Activated CD4-positive, alpha-beta T cell treated with anti-CD3 and anti-CD28 coated beads, Interleukin-2, amount 50 U/mL, for 16 hours (primary cell): ENCODE measurements around the gene CRACR2A.

Experiments used
- DNase-seq: peaks from one replicate; pipeline ENCODE4 v3.0.0-alpha.2; 2020

CRACR2A gene, protein sequence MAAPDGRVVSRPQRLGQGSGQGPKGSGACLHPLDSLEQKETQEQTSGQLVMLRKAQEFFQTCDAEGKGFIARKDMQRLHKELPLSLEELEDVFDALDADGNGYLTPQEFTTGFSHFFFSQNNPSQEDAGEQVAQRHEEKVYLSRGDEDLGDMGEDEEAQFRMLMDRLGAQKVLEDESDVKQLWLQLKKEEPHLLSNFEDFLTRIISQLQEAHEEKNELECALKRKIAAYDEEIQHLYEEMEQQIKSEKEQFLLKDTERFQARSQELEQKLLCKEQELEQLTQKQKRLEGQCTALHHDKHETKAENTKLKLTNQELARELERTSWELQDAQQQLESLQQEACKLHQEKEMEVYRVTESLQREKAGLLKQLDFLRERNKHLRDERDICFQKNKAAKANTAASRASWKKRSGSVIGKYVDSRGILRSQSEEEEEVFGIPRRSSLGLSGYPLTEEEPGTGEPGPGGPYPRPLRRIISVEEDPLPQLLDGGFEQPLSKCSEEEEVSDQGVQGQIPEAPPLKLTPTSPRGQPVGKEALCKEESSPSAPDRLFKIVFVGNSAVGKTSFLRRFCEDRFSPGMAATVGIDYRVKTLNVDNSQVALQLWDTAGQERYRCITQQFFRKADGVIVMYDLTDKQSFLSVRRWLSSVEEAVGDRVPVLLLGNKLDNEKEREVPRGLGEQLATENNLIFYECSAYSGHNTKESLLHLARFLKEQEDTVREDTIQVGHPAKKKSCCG

DNA sequence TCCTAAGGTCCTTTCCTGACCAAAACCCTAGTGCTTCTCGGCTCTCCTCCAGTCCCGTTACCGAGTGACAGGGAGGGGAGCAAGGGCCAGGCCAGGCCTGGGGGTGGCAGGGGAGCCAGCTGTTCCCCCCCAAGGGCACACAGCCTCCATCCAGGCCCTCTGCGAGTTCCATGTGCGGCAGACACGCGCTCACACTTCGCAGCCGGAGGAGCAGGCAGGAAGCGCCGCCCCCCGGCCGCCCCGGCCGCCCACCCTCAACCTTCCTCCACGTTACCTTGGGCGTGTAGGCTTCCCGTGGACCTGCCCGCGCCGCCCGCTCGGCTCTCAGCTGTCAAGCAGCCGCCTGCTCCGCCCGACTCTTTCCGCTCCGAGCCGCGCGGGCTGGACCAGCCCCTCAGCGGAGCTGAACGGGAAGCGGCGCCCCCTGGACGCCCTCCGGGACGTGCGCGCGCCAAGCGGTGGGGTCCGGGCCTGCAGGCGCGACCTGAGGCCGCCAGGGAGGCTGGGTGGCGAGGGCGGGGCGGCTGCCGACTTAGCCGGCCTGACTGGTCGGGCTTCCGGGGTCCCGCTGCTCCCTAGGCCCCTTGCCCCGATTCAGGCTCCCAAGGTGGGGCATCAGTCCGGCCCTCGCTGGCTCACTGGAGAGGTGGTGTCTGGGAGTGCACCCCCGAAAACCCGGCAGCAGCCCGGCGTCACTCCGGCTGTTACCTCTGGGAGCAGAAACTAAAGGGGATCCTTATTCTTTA is at the start of gene CRACR2A:
CRACR2A (minus strand) TSS at position 369 of the 746 bp plus-strand sequence. CDS start 56,110 bp downstream, outside the sequence.
- peak; percentile 88 for DNase-seq

DNA sequence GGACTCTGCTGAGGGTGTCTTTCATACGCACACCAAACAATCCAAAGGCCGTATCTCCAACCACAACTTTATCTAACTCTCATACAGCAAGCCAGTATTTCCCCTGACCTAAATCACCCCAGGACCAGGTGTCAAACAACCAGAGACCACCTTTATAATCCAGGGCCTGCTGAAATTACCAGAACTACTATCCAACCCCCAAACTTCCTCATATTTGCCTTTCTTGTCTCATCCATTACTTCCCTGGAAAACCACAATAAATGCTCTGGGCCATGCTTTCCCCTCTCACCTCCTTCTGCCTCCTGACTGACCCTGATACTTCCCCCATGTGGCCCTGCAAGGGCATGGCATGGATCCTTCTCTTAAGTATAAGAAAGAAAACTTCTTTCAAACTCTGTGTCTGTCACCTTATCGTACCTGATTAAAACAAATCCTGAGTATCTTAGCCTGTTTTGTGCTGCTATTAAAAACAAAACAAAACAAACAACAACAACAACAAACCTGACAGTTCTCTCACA is 44.7 kb upstream of the CRACR2A start:
- no peak for DNase-seq

DNA sequence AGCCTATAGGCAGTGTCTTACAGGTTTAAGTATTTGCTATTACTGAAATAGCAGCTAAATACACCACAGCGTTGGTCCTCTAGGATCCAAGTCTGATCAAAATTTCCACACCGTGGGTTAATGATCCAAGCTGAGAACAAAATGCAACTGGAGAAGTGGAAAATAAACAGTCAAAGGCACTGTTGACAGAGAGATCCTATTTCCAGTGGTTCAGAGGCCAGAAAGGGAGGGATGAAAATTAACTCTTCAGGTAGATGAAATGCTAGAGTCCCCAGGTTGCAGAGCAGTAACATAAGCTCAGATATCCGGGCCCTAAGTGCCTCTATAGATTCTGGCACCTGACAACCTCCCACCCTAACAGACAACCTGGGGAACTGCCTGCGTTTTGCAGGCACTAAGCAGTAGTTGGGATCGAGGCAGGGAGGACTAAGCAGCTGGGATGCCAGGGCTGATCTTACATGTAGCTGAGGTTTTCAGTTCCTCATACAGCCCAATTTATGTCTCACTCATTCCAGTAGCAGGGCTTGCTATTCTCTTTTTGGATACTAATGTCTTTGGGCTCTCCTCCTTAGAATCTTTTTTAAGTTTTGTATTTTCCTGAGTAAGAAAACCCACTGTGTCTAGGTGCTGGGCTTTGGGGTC is 42.7 kb upstream of the CRACR2A start:
- no peak for DNase-seq

DNA sequence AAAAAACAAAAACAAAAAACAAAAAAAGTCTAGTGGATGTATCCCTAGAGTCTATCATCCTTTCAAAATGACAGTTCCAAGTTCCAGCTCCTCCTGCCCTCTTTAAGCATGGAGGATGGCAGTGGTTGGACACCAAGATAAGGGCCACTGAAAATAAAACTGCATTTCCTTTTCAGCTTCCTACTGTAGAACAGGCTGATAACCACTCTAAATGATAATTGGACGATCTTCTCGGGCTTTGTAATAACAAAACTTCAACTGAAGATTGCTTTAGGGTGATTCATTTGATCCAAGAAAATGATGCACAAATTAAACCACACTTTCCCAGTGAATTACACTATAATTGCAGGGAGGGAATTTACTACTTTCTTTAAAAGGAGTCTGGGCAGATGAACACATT is 42.2 kb upstream of the CRACR2A start:
- DNase-seq: no peak

DNA sequence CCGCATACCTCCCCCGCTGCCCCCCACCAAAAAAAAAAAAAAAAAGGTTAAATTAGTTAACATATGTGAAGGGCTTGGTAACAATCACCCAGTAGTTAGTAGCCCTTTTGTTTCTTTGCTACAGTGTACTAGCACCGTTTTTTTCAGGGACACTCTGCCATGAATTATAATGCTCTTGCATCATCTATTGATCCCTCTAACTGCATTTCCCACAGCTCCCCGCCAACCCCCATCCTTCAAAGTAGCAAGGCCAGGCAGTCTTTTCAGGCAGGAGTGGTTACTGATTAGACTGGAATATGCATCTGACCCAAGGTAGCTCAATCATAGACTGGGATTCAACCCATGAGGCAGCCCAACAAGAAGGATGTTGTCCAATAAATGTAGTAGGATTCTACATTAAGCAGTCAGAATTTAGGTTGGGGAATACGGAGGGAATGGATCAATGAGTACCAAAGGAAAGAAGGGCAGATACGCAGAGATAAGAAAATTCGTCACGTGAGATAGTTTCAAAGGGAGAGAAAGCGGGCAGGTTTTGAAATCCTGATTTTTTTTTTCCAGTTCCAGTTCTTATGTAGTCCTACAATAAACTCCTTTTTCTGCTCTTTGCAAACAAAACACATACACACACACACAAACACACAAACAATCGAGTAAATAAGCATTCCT is 39.8 kb upstream of the CRACR2A start:
- no peak for DNase-seq

DNA sequence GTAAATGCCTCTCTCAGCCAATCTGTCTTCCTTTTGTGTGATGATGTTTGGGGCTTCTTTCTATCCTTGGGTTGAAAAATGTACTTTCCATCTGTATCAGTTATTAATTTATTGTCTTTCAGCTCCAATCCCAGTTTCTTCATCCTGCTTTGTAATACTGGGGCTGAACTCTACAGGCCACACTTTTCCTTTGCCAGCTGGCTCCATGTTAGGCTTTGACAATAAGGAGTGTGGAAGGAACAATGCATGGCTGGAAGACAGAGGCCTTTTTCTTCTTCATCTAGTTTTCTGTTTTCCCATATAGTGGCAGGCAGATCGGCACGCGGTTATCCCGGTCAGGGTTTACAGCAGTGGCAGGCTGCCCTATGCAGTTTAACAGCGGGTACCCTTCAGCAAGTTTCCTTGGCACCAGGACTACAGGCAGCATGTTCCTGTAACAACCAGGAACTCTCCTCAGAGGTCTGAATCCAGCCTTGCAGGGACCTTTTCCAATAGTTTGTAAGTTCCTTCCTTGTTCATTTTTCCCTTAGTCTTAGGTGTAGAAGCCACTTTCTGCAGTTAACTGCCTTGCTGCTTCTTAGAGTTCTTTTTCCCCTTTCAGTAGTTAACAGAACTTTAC is 38.5 kb upstream of the CRACR2A start:
- no peak for DNase-seq

DNA sequence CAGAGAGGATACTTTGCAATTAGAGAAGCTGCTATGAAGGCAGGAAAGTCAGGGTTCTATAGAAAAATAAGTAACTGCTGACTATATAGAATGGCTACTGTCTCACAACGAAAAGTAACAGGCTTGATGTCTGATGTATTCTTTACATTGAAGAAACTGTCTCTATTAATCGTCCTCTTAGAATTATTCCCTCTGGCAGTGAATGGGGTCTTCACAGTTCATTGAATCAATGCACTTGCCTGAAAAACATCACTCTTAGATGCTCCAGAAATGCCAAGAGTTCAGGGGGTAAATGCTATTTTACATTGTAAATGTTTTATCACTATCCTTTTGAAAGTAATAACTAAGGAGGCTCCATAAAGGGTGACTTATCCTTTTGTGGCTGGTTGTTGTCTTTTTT is 37.7 kb upstream of the CRACR2A start:
- DNase-seq: no peak

DNA sequence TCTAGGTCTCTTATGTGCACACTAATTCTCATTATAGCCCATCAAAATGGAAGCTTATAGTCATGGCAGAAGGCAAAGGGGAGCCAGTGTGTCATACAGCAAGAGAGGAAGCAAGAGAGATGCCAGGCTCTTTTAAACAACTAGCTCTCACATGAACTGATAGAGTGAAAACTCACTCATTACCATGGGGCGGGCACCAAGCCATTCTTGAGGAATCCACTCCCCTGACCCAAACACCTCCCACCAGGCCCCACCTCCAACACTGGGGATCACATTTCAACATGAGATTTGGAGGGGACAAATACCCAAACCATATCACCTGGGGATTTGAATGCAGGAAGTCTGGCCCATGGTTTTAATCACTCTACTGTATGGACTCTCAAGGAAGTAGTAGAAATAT is 36.9 kb upstream of the CRACR2A start:
- DNase-seq: no peak

DNA sequence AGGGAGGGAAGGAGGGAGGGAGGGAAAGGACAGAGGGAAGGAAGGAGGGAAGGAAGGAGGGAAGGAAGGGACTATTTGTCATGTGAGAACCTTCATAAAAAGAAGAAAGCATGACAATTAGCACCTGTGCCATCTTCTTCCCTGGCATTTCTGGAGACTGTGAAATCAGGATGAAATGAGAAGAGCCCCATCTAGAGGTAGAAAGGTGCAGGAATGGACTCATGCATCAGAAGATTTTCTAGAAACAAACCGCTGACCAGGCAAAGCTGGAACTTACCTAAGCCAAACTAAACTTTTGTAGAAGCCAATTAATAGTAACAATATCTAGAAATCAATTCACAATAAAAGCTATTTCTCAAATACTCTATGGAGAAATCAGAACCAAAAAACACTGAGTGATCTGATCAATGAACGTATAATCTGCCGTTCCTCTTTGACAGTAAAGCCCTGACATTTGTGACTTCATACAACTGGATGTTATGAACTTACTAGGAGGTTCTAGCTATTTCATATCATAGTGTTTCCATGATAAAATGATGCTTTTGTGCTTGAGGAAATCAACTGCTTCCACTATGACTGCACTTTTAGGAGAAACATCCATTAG is 24.4 kb upstream of the CRACR2A start:
- peak; percentile 52 for DNase-seq

DNA sequence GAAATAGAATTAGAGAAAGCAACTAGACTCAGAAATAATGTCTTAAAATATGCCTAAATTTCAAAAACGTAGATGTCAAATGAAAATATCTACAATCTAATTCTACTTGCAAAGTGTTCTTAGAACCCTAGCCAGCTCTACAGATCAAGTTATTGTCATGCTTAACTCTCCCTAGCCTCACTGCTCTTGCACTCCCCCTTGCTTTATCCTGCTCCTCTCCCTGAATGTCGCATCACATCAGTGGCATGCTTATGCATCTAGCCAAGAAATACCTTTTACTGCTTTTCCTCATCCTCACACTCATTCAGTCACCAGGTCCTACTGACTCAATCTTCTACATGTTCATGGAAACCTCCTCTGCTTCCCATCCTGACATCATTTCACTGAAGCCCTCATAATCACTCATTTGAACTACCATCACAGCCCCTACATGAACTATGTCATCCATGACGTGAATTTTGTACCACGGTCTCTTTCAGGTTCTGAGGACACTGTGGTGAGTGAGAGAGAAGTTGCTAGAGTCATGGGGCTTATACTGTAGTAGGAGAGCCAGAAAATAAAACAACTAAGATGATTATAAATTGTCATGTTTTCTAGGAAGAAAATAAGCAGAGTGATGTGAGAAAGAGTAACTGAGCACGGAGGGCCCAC is 22.6 kb upstream of the CRACR2A start:
- no peak for DNase-seq

DNA sequence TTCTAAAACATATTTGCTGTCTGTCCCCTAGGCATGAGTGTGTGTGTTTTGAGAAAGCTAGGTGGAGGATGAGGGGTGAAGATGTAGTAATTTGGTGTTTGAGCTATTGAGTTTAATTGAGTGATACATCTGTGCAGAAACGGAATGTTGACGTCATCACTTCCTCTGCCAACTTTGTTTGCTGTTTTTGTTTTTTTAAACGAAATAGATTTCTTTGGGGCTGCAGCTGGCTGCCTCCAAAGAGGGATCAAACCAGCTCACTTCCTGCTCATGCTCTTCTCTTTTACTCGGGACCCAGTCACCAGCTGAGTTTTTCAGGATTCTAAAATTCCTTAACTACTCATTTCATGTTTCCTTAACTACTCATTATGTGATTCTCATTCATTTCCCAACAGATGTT is 19.5 kb upstream of the CRACR2A start:
- no peak for DNase-seq

DNA sequence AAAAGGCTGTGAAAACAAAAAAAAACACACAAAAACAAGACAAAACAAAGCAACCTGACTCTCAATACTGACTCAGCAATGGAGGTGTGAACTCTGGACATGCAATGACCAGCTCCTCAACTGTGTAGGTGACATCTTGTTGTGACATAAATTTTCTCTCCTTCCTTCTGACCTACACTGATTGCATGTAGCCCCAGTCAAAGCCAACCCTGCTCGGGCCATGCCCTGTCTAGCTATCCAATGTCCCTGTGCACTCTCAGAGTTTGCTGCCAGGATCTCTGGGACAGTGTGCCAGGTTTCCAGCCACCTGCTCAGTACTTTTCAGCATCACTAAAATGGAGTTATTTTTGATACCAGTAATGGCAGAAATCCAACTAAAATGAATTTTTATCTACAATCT is 18.9 kb upstream of the CRACR2A start:
- DNase-seq: no peak

DNA sequence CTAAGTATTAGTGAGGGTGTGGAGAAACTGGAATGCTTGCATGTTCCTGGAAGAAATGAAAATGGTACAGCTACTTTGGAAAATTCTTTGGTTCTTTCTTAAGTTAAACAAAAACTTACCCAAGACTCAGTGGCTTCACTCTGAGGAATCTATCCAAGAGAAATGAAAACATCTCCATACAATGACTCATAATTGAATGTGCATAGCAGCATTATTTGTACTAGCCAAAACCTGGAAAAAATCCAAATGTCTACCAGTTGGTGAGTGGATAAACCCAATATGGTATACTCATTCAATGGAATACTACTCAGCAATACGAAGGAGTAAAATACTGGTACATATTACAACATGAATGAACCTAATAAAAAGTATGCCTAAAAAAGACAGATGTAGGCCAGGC is 18.0 kb upstream of the CRACR2A start:
- no peak for DNase-seq

DNA sequence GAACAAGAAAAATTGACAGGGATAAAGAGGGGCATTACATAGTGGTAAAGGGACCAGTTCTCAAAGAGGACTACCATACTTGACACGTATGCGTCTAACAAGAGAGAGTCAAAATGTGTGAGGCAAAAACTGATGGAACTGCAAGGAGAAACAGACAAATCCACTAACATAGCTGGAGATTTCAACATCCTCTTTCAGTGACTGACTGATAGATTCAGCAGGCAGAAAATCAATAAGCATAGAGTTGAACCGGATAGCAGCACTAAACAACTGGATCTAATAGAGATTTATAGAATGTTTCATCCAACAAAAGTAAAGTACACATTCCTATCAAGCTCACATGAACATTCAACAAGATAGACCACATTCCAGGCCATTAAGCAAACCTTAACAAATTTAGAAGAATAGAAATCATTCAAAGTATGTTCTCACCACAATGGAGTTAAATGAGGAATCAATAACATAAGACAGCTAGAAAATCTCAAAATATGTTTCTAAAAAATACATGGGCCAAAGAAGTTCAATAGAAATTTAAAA is 16.1 kb upstream of the CRACR2A start:
- DNase-seq: no peak

DNA sequence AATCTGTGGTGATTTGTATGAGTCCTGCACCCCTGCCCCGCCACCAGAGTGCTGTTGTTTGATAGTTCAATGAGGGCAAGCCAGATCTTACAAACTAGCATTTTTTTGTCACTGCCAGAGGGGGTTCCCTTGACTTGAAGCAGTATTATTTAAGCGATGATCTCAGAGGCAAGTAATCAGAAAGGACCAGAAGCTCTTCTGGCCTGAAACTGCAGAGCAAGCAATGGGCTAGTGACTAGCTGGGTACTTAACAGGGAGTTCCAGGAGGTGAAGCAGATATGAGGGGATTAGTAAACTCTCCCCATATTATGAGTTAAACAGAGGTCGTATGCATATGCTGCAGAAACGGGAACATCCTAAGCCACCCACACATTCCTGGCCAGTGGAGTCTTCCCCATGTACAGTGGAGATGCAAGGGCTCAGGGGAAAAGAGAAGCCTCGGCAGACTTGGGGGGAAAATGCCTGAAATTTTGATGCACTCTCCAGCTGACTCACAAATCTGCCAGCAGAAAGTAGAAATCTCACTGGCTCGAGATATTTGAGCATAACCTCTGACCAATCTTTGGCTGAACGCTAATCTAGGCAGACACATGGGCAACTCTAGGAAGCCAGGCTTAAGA is 8.3 kb upstream of the CRACR2A start:
- DNase-seq: no peak

DNA sequence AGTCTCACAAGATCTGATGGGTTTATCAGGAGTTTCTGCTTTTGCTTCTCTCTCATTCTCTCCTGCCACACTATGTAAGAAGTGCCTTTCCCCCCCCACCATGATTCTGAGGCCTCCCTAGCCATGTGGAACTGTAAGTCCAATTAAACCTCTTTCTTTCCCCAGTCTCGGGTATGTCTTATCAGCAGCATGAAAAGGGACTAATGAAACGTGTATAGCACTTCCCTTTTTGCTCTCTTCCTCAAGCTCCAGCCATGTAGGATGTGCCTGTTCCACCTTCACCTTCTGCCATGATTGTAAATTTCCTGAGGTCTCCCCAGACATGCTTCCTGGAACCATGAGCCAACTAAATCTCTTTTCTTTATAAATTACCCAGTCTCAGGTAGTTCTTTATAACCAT is 7.0 kb upstream of the CRACR2A start:
- no peak for DNase-seq

DNA sequence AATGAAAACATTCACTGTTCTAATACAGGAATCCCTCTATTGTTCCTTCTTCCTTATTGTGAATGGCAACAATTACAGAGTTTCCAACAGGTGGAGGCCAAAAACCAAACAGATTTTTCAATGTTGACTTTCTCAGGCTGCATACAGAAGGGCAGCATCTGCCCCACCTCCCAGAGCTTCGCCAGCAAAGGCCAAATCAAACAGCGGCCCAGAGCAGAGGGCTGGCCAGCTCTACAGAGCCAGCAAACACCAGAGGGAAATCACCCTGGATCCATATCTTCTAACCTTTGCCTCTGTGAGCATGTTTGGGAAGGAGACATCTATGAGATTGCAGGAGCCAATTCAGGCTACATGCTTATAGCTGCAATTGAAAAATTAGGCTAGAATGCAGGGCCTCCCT is 4.4 kb upstream of the CRACR2A start:
- no peak for DNase-seq

DNA sequence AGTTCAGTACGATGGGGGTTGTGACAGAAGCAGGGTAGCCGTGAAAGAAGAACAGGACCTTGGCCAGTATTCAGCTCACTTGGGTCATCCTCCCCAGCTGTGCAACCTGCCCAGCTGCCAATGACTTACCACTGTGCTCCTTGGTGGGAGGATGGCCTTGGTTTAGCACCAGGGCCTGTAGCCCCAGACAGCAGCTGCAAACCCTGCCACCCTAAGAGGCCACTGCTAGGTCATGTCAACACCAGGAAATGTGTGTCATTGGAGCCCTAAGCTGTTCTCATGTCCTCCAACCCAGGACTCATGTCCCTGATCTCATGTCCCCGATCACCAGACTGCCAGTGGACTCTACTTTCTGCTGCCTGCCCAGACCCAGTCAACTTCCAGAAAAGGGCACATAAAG is 3.0 kb upstream of the CRACR2A start:
- DNase-seq: no peak

DNA sequence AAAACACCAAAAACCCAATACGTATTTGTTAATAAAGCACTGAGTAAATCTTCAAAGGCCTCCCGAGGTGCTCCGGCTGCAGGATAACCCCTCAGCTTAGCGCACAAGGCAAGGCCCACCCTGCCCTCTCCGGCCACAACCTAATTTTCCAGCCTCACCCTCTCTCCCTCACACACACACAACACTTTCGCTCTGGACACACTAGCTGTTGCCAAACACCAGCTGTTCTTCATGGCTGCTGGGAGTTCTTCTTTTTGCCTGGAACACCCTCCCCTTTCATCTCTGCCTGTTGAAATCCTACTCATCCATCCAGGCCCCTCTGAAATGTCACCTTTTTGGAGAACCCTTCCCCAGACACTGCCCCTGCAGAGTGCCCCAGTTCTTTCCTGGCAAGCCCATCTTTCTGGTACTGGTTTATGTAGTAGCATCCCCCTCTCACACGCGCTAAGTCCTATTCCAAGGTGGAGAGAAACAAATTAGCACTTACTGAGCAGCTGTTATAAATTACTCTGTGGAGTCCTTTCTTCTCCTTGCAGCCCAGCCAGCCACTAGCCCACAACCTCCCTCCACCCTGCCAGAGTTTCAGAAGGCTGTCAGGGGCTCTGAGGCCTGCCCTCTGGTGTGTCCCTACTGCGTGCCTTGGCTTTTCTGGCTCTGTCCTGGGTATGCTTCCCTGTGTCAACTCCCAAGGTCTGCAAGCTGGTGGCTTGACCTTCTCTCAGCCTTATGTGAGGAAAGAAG is 805 bp upstream of the CRACR2A start:
- no peak for DNase-seq
